GM12892 (cell line): ENCODE measurements around the gene DDX31.

ENCODE experiments used
- POLR2A ChIP-seq: IDR thresholded peaks from 2 replicates; pipeline ENCODE4 v1.6.1; 2011; ENCODE audit warnings: low read depth, low read length, control low read depth
- TAF1 ChIP-seq: IDR thresholded peaks from 2 replicates; pipeline ENCODE4 v1.6.1; 2011; ENCODE audit warnings: low read depth, mild to moderate bottlenecking, control low read depth, low read length, borderline replicate concordance

- TF ChIP-seq TAF1: no peak
- TF ChIP-seq POLR2A: no peak
Observed at GRCh38 chr9:132671620-132672412, 2.0 kb upstream of the DDX31 start.
